PC-9 (cell line): Measurements from ENCODE around the gene ATP5F1A. TPM values are rescaled to one million over a fixed set of nuclear protein-coding genes. Genes with fewer than 3 reads are reported as not detected.
"Not testable (repeated sequence)": the region's sequence is repeated elsewhere in the genome, so short reads cannot be mapped to it uniquely, and the experiment has no call there.

Source experiments
- BruUV-seq: library from RNA; stranded (reverse); fragments of 400-500 nt; replicated peaks from 2 replicates; lab custom pipeline; 2021; lab: Mats Ljungman, UMichigan
- CTCF ChIA-PET: fragments of 300-600 bp; sonication (Branson Sonifier 250); formaldehyde crosslinking; loops from one replicate; lab custom pipeline; 2022; ENCODE audit warnings: antibody characterized with exemption; lab: Charles Lee
- POLR2A ChIA-PET: fragments of 300-600 bp; sonication (Branson Sonifier 250); formaldehyde crosslinking; loops from one replicate; lab custom pipeline; 2022; ENCODE audit warnings: antibody characterized with exemption; ENCODE audit not compliant: unreplicated experiment; lab: Charles Lee
- DNase-seq, 2 experiments: peaks; one replicate each; pipeline versions ENCODE4 v3.0.0 to v3.0.0-alpha.2; 2015 to 2022; ENCODE audit warnings: mixed read lengths in 1 of 2
- H2AFZ ChIP-seq: fragments of 200-600 bp; sonication (generic); 2 replicates; pipeline ENCODE4 v1.8.1; 2017; ENCODE audit warnings: antibody characterized with exemption
- H3F3A ChIP-seq: fragments of 200-600 bp; sonication (generic); 2 replicates; pipeline ENCODE4 v1.8.1; 2017; ENCODE audit warnings: antibody characterized with exemption, mild to moderate bottlenecking, low read depth; ENCODE audit not compliant: insufficient read depth
- H3K27ac ChIP-seq: fragments of 200-600 bp; sonication (generic); 2 replicates; pipeline ENCODE4 v1.6.1; 2016; ENCODE audit warnings: mixed run types
- H3K27me3 ChIP-seq: fragments of 200-600 bp; sonication (generic); 2 replicates; pipeline ENCODE4 v1.6.1; 2016; ENCODE audit warnings: low read depth, mixed run types; ENCODE audit not compliant: insufficient read depth
- H3K36me3 ChIP-seq: fragments of 200-600 bp; sonication (generic); 2 replicates; pipeline ENCODE4 v1.6.1; 2016; ENCODE audit warnings: low read depth, mixed run types
- H3K4me1 ChIP-seq: fragments of 200-600 bp; sonication (generic); replicated peaks from 2 replicates; pipeline ENCODE4 v1.6.1; 2016; ENCODE audit warnings: mixed run types; ENCODE audit not compliant: insufficient read depth
- H3K4me2 ChIP-seq: fragments of 200-600 bp; sonication (generic); 2 replicates; pipeline ENCODE4 v1.6.1; 2017; ENCODE audit warnings: mixed run types
- H3K4me3 ChIP-seq: fragments of 200-600 bp; sonication (generic); 2 replicates; pipeline ENCODE4 v1.6.1; 2016; ENCODE audit warnings: mixed run types
- H3K79me2 ChIP-seq: fragments of 200-600 bp; sonication (generic); 2 replicates; pipeline ENCODE4 v1.6.1; 2017; ENCODE audit warnings: low read depth, mixed run types
- H3K9me2 ChIP-seq: fragments of 200-600 bp; sonication (generic); 2 replicates; pipeline ENCODE4 v1.8.1; 2017; ENCODE audit warnings: mild to moderate bottlenecking; ENCODE audit not compliant: insufficient read depth
- H3K9me3 ChIP-seq: fragments of 200-600 bp; sonication (generic); 2 replicates; pipeline ENCODE4 v1.8.1; 2016; ENCODE audit warnings: low read depth; ENCODE audit not compliant: insufficient read depth
- H4K20me1 ChIP-seq: fragments of 200-600 bp; sonication (generic); 2 replicates; pipeline ENCODE4 v1.8.1; 2017; ENCODE audit not compliant: insufficient read depth
- EZH2 ChIP-seq: fragments of 200-600 bp; sonication (generic); IDR thresholded peaks from 2 replicates; pipeline ENCODE4 v1.8.0; 2017; ENCODE audit warnings: antibody characterized with exemption, low read depth
- intact Hi-C: fragments of 100-400 bp; cut with micrococcal nuclease; formaldehyde crosslinking; loops from one replicate; pipeline ENCODE4 v1.10.0; 2022; ENCODE audit not compliant: unreplicated experiment
- total RNA-seq: library from RNA; stranded (reverse); gene quantifications from 2 replicates; pipeline ENCODE4 v1.2.3, GENCODE V29; 2021
- TF ChIP-seq, protein P1 (sequence below): fragments of 200-600 bp; sonication (generic); conservative IDR thresholded peaks from 2 replicates; pipeline ENCODE4 v1.6.1; 2017; ENCODE audit warnings: mixed run types, antibody characterized with exemption, mild to moderate bottlenecking, moderate library complexity

Gene ATP5F1A
- total RNA-seq, 1 experiment from 2014 or later: 232 TPM

- no peaks in the 10 kb centered on the region for H3K36me3 ChIP-seq
- no peaks in the 10 kb centered on the region for H4K20me1 ChIP-seq
- H2AFZ ChIP-seq: no peak overlapping the region
- ChIA-PET POLR2A (no interaction called here), CTCF (no interaction called here)
- intact Hi-C loops: no loop called here
- H3K9me3 ChIP-seq: no peaks in the 10 kb centered on the region
- TF ChIP-seq EZH2: no peak
- TF ChIP-seq, protein P1, sequence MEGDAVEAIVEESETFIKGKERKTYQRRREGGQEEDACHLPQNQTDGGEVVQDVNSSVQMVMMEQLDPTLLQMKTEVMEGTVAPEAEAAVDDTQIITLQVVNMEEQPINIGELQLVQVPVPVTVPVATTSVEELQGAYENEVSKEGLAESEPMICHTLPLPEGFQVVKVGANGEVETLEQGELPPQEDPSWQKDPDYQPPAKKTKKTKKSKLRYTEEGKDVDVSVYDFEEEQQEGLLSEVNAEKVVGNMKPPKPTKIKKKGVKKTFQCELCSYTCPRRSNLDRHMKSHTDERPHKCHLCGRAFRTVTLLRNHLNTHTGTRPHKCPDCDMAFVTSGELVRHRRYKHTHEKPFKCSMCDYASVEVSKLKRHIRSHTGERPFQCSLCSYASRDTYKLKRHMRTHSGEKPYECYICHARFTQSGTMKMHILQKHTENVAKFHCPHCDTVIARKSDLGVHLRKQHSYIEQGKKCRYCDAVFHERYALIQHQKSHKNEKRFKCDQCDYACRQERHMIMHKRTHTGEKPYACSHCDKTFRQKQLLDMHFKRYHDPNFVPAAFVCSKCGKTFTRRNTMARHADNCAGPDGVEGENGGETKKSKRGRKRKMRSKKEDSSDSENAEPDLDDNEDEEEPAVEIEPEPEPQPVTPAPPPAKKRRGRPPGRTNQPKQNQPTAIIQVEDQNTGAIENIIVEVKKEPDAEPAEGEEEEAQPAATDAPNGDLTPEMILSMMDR: no peak
- no peaks in the 10 kb centered on the region for H3K4me1 ChIP-seq
- no peak for DNase-seq
- H3K4me3 ChIP-seq: no peak overlapping the region
- no TSS peak for BruUV-seq
- no peaks in the 10 kb centered on the region for H3K79me2 ChIP-seq
- no peaks in the 10 kb centered on the region for H3K27me3 ChIP-seq
- H3K4me2 ChIP-seq: no peak overlapping the region
- H3K9me2 ChIP-seq: no peaks in the 10 kb centered on the region
- H3F3A ChIP-seq: no peaks in the 10 kb centered on the region
- no peak overlapping the region for H3K27ac ChIP-seq
These were observed 37.0 kb upstream of the ATP5F1A start for GRCh38 chr18:46134920-46135675.

GRCh38 chr18:46133534-46133933 is 35.4 kb upstream of the ATP5F1A start:
- H3K36me3 ChIP-seq: no peaks in the 10 kb centered on the region
- no peak overlapping the region for H3K4me3 ChIP-seq
- H3K9me3 ChIP-seq: no peaks in the 10 kb centered on the region
- no peaks in the 10 kb centered on the region for H4K20me1 ChIP-seq
- H3K27me3 ChIP-seq: no peaks in the 10 kb centered on the region
- no peaks in the 10 kb centered on the region for H3K9me2 ChIP-seq
- intact Hi-C loops: no loop called here
- no peaks in the 10 kb centered on the region for H3F3A ChIP-seq
- no peak overlapping the region for H3K27ac ChIP-seq
- no peak for DNase-seq
- no peak overlapping the region for H3K4me2 ChIP-seq
- TF ChIP-seq EZH2: no peak
- TF ChIP-seq, protein P1: no peak
- no peaks in the 10 kb centered on the region for H3K79me2 ChIP-seq
- ChIA-PET CTCF (no interaction called here), POLR2A (no interaction called here)
- H2AFZ ChIP-seq: no peak overlapping the region
- no TSS peak for BruUV-seq
- no peaks in the 10 kb centered on the region for H3K4me1 ChIP-seq

GRCh38 chr18:46130549-46130948 is 32.5 kb upstream of the ATP5F1A start:
- H3K36me3 ChIP-seq, H3K4me3 ChIP-seq, POLR2A ChIA-PET, H3K4me1 ChIP-seq, H3K79me2 ChIP-seq, intact Hi-C loops, H3K4me2 ChIP-seq, DNase-seq, H3K9me3 ChIP-seq, H3K9me2 ChIP-seq, H3F3A ChIP-seq, H3K27ac ChIP-seq, H3K27me3 ChIP-seq, CTCF ChIA-PET, H4K20me1 ChIP-seq, H2AFZ ChIP-seq, BruUV-seq: not testable (repeated sequence)

DNA sequence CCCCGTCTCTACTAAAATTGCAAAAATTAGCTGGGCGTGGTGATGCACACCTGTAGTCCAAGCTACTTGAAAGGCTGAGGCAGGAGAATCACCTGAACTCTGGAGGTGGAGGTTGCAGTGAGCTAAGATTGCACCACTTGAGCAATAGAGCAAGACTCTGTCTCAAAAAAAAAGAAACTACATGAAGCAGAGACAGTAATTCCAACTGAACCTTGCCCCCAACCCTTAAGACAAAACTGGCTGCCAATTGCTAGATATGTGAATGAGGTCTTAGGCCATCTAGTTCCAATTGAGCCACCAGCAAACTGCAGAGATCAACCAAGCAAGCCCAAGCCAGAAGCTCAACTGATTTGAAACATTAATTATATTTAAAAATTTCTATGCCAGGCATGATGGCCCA is 32.0 kb upstream of the ATP5F1A start:
- Histone ChIP-seq H3K9me2 (no peaks in the 10 kb centered on the region), H2AFZ (no peak overlapping the region), H3F3A (no peaks in the 10 kb centered on the region), H3K27me3 (no peaks in the 10 kb centered on the region), H3K27ac (no peak overlapping the region), H3K36me3 (peaks cover 4% of the 10 kb centered on the region; the same call in 1 of the 2 replicates), H4K20me1 (no peaks in the 10 kb centered on the region), H3K4me3 (no peak overlapping the region), H3K9me3 (no peaks in the 10 kb centered on the region), H3K79me2 (no peaks in the 10 kb centered on the region), H3K4me2 (no peak overlapping the region), H3K4me1 (no peaks in the 10 kb centered on the region)
- no TSS peak for BruUV-seq
- intact Hi-C loops: no loop called here
- ChIA-PET POLR2A (no interaction called here), CTCF (no interaction called here)
- no peak for DNase-seq
- TF ChIP-seq, protein P1: no peak
- TF ChIP-seq EZH2: no peak

- H3K36me3 ChIP-seq, H3K9me2 ChIP-seq, H4K20me1 ChIP-seq, BruUV-seq, POLR2A ChIA-PET, DNase-seq, H3K27me3 ChIP-seq, H2AFZ ChIP-seq, H3K4me1 ChIP-seq, intact Hi-C loops, H3K9me3 ChIP-seq, H3K79me2 ChIP-seq, H3K4me2 ChIP-seq, H3K4me3 ChIP-seq, H3K27ac ChIP-seq, H3F3A ChIP-seq, CTCF ChIA-PET: not testable (repeated sequence)
These were observed 28.5 kb upstream of the ATP5F1A start for GRCh38 chr18:46126625-46127024.
